Glutamatergic neuron (in vitro differentiated cells): Measurements from ENCODE around the gene SGF29. TPM values are rescaled to one million over a fixed set of nuclear protein-coding genes. Genes with fewer than 3 reads are reported as not detected.

Experiments
- DNase-seq: peaks from one replicate; pipeline ENCODE4 v3.0.0; 2022
- H3K27ac Mint-ChIP-seq: one replicate; pipeline ENCODE4 v1.8.0; 2020; ENCODE audit warnings: mild to moderate bottlenecking, mixed read lengths, inconsistent platforms; ENCODE audit not compliant: unreplicated experiment
- H3K27me3 Mint-ChIP-seq: one replicate; pipeline ENCODE4 v1.8.0; 2020; ENCODE audit warnings: mild to moderate bottlenecking, moderate library complexity, mixed read lengths, inconsistent platforms; ENCODE audit not compliant: unreplicated experiment
- H3K36me3 Mint-ChIP-seq: one replicate; pipeline ENCODE4 v1.8.0; 2020; ENCODE audit warnings: mild to moderate bottlenecking, mixed read lengths, inconsistent platforms; ENCODE audit not compliant: unreplicated experiment
- H3K4me1 Mint-ChIP-seq: one replicate; pipeline ENCODE4 v1.8.0; 2020; ENCODE audit warnings: mild to moderate bottlenecking, low read depth, mixed read lengths, inconsistent platforms; ENCODE audit not compliant: unreplicated experiment
- H3K4me3 Mint-ChIP-seq: one replicate; pipeline ENCODE4 v1.8.0; 2020; ENCODE audit warnings: mild to moderate bottlenecking, mixed read lengths, inconsistent platforms; ENCODE audit not compliant: unreplicated experiment
- H3K9me3 Mint-ChIP-seq: one replicate; pipeline ENCODE4 v1.8.0; 2020; ENCODE audit warnings: mild to moderate bottlenecking, moderate library complexity, mixed read lengths, inconsistent platforms; ENCODE audit not compliant: unreplicated experiment
- CTCF ChIP-seq: fragments of 200-600 bp; sonication (generic); IDR thresholded peaks from one replicate; pipeline ENCODE4 v1.5.0; 2021; ENCODE audit not compliant: partially characterized antibody, unreplicated experiment
- long read RNA-seq: library from polyadenylated mRNA; unstranded; transcript quantifications from one replicate; pipeline ENCODE4 v2.0.0, GENCODE V29; 2020; ENCODE audit not compliant: unreplicated experiment
- total RNA-seq: library from RNA; stranded (reverse); fragmentation: NEBNext Ultra II Directional; extraction: Animal tissue kit (Norgen Biotek cat#: 25700); gene quantifications from one replicate; pipeline ENCODE4 v1.2.1, GENCODE V29; 2021; ENCODE audit not compliant: unreplicated experiment

Gene SGF29
- total RNA-seq, result 29.2 TPM
- long read RNA-seq, transcript SGF29-201 (10 exons, 1,153 nt), result major isoform, 9 of 12 reads
- long read RNA-seq, partial matches to known transcripts, result 1 of 12 reads
- long read RNA-seq, other reads (novel, unspliced or antisense), result 2 of 12 reads

- no peaks in the 10 kb centered on the region for H3K4me1 Mint-ChIP-seq
- peak within 1 kb of the TSS; percentile 88 for H3K27ac Mint-ChIP-seq
These were observed at the start of gene SGF29 for GRCh38 chr16:28553776-28554633. SGF29 (plus strand) TSS chr16:28553920; CDS start chr16:28581070, 27,150 bp downstream.

GRCh38 chr16:28504707-28505404 lies 48.9 kb upstream of the SGF29 start:
- Mint-ChIP-seq H3K27me3 (peaks cover 3% of the 10 kb centered on the region), H3K9me3 (no peaks in the 10 kb centered on the region), H3K4me1 (no peaks in the 10 kb centered on the region), H3K4me3 (no peak overlapping the region), H3K36me3 (no peaks in the 10 kb centered on the region), H3K27ac (no peak overlapping the region)
- DNase-seq, result no peak
- TF ChIP-seq CTCF, result no peak

More at GRCh38 chr16:28553776-28554633, at the start of gene SGF29:
- peak; percentile 89 for DNase-seq
- peak within 1 kb of the TSS; percentile 91 for H3K4me3 Mint-ChIP-seq
- H3K27me3 Mint-ChIP-seq, result peaks cover 1% of the 10 kb centered on the region
- TF ChIP-seq CTCF, result no peak
- H3K36me3 Mint-ChIP-seq, result peaks cover 5% of the 10 kb centered on the region
- H3K9me3 Mint-ChIP-seq, result peaks cover 1% of the 10 kb centered on the region

- H3K4me3 Mint-ChIP-seq, result no peak overlapping the region
- DNase-seq, result no peak
- H3K9me3 Mint-ChIP-seq, result no peaks in the 10 kb centered on the region
- no peak for TF ChIP-seq CTCF
- no peaks in the 10 kb centered on the region for H3K36me3 Mint-ChIP-seq
- no peak overlapping the region for H3K27ac Mint-ChIP-seq
- peaks cover 5% of the 10 kb centered on the region for H3K27me3 Mint-ChIP-seq
- H3K4me1 Mint-ChIP-seq, result no peaks in the 10 kb centered on the region
These were observed 48.1 kb upstream of the SGF29 start for GRCh38 chr16:28505489-28506137.

GRCh38 chr16:28511031-28511430 lies 42.7 kb upstream of the SGF29 start:
- TF ChIP-seq CTCF, result no peak
- H3K27ac Mint-ChIP-seq, result no peak overlapping the region
- peaks cover 11% of the 10 kb centered on the region for H3K27me3 Mint-ChIP-seq
- H3K4me1 Mint-ChIP-seq, result no peaks in the 10 kb centered on the region
- H3K9me3 Mint-ChIP-seq, result no peaks in the 10 kb centered on the region
- H3K36me3 Mint-ChIP-seq, result no peaks in the 10 kb centered on the region
- H3K4me3 Mint-ChIP-seq, result no peak overlapping the region
- no peak for DNase-seq
